ENCODE results near the gene TMEM171. TPM values are rescaled to one million over a fixed set of nuclear protein-coding genes. Genes with fewer than 3 reads are reported as not detected.
A peak's percentile ranks its signal among the peaks of the same experiment; 100 is the strongest.

TMEM171 gene
- total and polyA plus RNA-seq, 5 donors: not detected

- DNase-seq (no peak), ATAC-seq (no peak)
- intact Hi-C loops (cut with DNase I): no loop called here
- Histone ChIP-seq H3K4me3 (ENCODE audit: low read length) (no peak overlapping the region), H3K4me1 (ENCODE audit: control insufficient read depth, insufficient read depth, low read length) (no peaks in the 10 kb centered on the region), H3K27me3 (ENCODE audit: control insufficient read depth, insufficient read depth) (no peaks in the 10 kb centered on the region), H3K9me3 (ENCODE audit: control insufficient read depth, low read length) (no peaks in the 10 kb centered on the region), H3K27ac (ENCODE audit: low read length) (no peak overlapping the region)
Observed at GRCh38 chr5:73106335-73106734, 14.0 kb upstream of the TMEM171 start.

- no peak overlapping the region for H3K27ac ChIP-seq (ENCODE audit: low read length)
- ATAC-seq: no peak
- H3K27me3 ChIP-seq (ENCODE audit: control insufficient read depth, insufficient read depth): no peaks in the 10 kb centered on the region
- H3K9me3 ChIP-seq (ENCODE audit: control insufficient read depth, low read length): no peaks in the 10 kb centered on the region
- intact Hi-C loops (cut with DNase I): no loop called here
- H3K4me3 ChIP-seq (ENCODE audit: low read length): no peak overlapping the region
- H3K4me1 ChIP-seq (ENCODE audit: control insufficient read depth, insufficient read depth, low read length): no peaks in the 10 kb centered on the region
- DNase-seq: no peak
- WGBS: 88% methylated on average over 1 of the region's 1 CpG
Observed at GRCh38 chr5:73110190-73110589, 10.2 kb upstream of the TMEM171 start.

GRCh38 chr5:73111536-73111935 lies 8.8 kb upstream of the TMEM171 start:
- no peaks in the 10 kb centered on the region for H3K27me3 ChIP-seq (ENCODE audit: control insufficient read depth, insufficient read depth)
- 84% methylated on average over 1 of the region's 1 CpG for WGBS
- intact Hi-C loops (cut with DNase I): no loop called here
- H3K9me3 ChIP-seq (ENCODE audit: control insufficient read depth, low read length): no peaks in the 10 kb centered on the region
- no peak overlapping the region for H3K4me3 ChIP-seq (ENCODE audit: low read length)
- H3K27ac ChIP-seq (ENCODE audit: low read length): no peak overlapping the region
- DNase-seq: no peak
- no peak for ATAC-seq
- no peaks in the 10 kb centered on the region for H3K4me1 ChIP-seq (ENCODE audit: control insufficient read depth, insufficient read depth, low read length)

GRCh38 chr5:73112359-73112758 lies 8.0 kb upstream of the TMEM171 start:
- intact Hi-C loops (cut with DNase I): no loop called here
- no peaks in the 10 kb centered on the region for H3K27me3 ChIP-seq (ENCODE audit: control insufficient read depth, insufficient read depth)
- H3K4me3 ChIP-seq (ENCODE audit: low read length): no peak overlapping the region
- DNase-seq (no peak), ATAC-seq (no peak)
- H3K27ac ChIP-seq (ENCODE audit: low read length): no peak overlapping the region
- 77% methylated on average over 1 of the region's 1 CpG for WGBS
- no peaks in the 10 kb centered on the region for H3K4me1 ChIP-seq (ENCODE audit: control insufficient read depth, insufficient read depth, low read length)
- peaks cover under 1% of the 10 kb centered on the region for H3K9me3 ChIP-seq (ENCODE audit: control insufficient read depth, low read length)

- no peak overlapping the region for H3K27ac ChIP-seq (ENCODE audit: low read length)
- WGBS: 67% methylated on average over 3 of the region's 3 CpGs
- H3K4me3 ChIP-seq (ENCODE audit: low read length): no peak overlapping the region
- DNase-seq (no peak), ATAC-seq (no peak)
- H3K9me3 ChIP-seq (ENCODE audit: control insufficient read depth, low read length): peaks cover 2% of the 10 kb centered on the region
- H3K4me1 ChIP-seq (ENCODE audit: control insufficient read depth, insufficient read depth, low read length): no peaks in the 10 kb centered on the region
- intact Hi-C loops (cut with DNase I): no loop called here
- H3K27me3 ChIP-seq (ENCODE audit: control insufficient read depth, insufficient read depth): no peaks in the 10 kb centered on the region
Observed at GRCh38 chr5:73114044-73114688, 6.2 kb upstream of the TMEM171 start.

GRCh38 chr5:73115399-73116051 lies 4.8 kb upstream of the TMEM171 start:
- Histone ChIP-seq H3K4me1 (ENCODE audit: control insufficient read depth, insufficient read depth, low read length) (no peaks in the 10 kb centered on the region), H3K9me3 (ENCODE audit: control insufficient read depth, low read length) (peaks cover 2% of the 10 kb centered on the region), H3K4me3 (ENCODE audit: low read length) (no peak overlapping the region), H3K27ac (ENCODE audit: low read length) (no peak overlapping the region), H3K27me3 (ENCODE audit: control insufficient read depth, insufficient read depth) (no peaks in the 10 kb centered on the region)
- intact Hi-C loops (cut with DNase I): no loop called here
- DNase-seq (no peak), ATAC-seq (no peak)
- 54% methylated on average over 4 of the region's 4 CpGs for WGBS

GRCh38 chr5:73116506-73116905 lies 3.9 kb upstream of the TMEM171 start:
- Histone ChIP-seq H3K27ac (ENCODE audit: low read length) (no peak overlapping the region), H3K9me3 (ENCODE audit: control insufficient read depth, low read length) (peaks cover 2% of the 10 kb centered on the region), H3K4me3 (ENCODE audit: low read length) (no peak overlapping the region), H3K4me1 (ENCODE audit: control insufficient read depth, insufficient read depth, low read length) (no peaks in the 10 kb centered on the region), H3K27me3 (ENCODE audit: control insufficient read depth, insufficient read depth) (no peaks in the 10 kb centered on the region)
- no peak for DNase-seq
- intact Hi-C loops (cut with DNase I): no loop called here
- 69% methylated on average over 2 of the region's 2 CpGs for WGBS
- ATAC-seq: no peak

GRCh38 chr5:73117088-73117740 lies 3.2 kb upstream of the TMEM171 start:
- intact Hi-C loops (cut with DNase I): no loop called here
- no peaks in the 10 kb centered on the region for H3K27me3 ChIP-seq (ENCODE audit: control insufficient read depth, insufficient read depth)
- no peaks in the 10 kb centered on the region for H3K4me1 ChIP-seq (ENCODE audit: control insufficient read depth, insufficient read depth, low read length)
- ATAC-seq (peak in 1 of 2 donors; percentile 33), DNase-seq (peak in 2 of 3 donors; percentile 27 to 58)
- peaks cover 2% of the 10 kb centered on the region for H3K9me3 ChIP-seq (ENCODE audit: control insufficient read depth, low read length)
- H3K27ac ChIP-seq (ENCODE audit: low read length): no peak overlapping the region
- no peak overlapping the region for H3K4me3 ChIP-seq (ENCODE audit: low read length)
- WGBS: 75% methylated on average over 3 of the region's 3 CpGs

GRCh38 chr5:73118391-73118973 lies 1.9 kb upstream of the TMEM171 start:
- H3K27ac ChIP-seq (ENCODE audit: low read length): no peak overlapping the region
- whole genome bisulfite sequencing: 85% methylated on average over 5 of the region's 5 CpGs
- no peaks in the 10 kb centered on the region for H3K27me3 ChIP-seq (ENCODE audit: control insufficient read depth, insufficient read depth)
- DNase-seq: no peak
- ATAC-seq: no peak
- peaks cover 2% of the 10 kb centered on the region for H3K9me3 ChIP-seq (ENCODE audit: control insufficient read depth, low read length)
- H3K4me3 ChIP-seq (ENCODE audit: low read length): no peak overlapping the region
- intact Hi-C loops (cut with DNase I): no loop called here
- no peaks in the 10 kb centered on the region for H3K4me1 ChIP-seq (ENCODE audit: control insufficient read depth, insufficient read depth, low read length)

- H3K9me3 ChIP-seq (ENCODE audit: control insufficient read depth, low read length): peaks cover 2% of the 10 kb centered on the region
- WGBS: 34% methylated on average over 40 of the region's 40 CpGs
- ATAC-seq (peak in 1 of 2 donors; percentile 15), DNase-seq (no peak)
- intact Hi-C loops (cut with DNase I): no loop called here
- peak overlapping the region; percentile 42 for H3K4me3 ChIP-seq (ENCODE audit: low read length)
- H3K27ac ChIP-seq (ENCODE audit: low read length): no peak overlapping the region
- no peaks in the 10 kb centered on the region for H3K4me1 ChIP-seq (ENCODE audit: control insufficient read depth, insufficient read depth, low read length)
- no peaks in the 10 kb centered on the region for H3K27me3 ChIP-seq (ENCODE audit: control insufficient read depth, insufficient read depth)
Observed at GRCh38 chr5:73119451-73120157, 771 bp upstream of the TMEM171 start.

GRCh38 chr5:73121119-73121463 lies 716 bp downstream of the TMEM171 start:
- H3K9me3 ChIP-seq (ENCODE audit: control insufficient read depth, low read length): peaks cover 2% of the 10 kb centered on the region
- ATAC-seq (no peak), DNase-seq (no peak)
- H3K27me3 ChIP-seq (ENCODE audit: control insufficient read depth, insufficient read depth): no peaks in the 10 kb centered on the region
- H3K27ac ChIP-seq (ENCODE audit: low read length): no peak overlapping the region
- intact Hi-C loops (cut with DNase I): no loop called here
- peak overlapping the region; percentile 42 for H3K4me3 ChIP-seq (ENCODE audit: low read length)
- WGBS: 41% methylated on average over 6 of the region's 6 CpGs
- H3K4me1 ChIP-seq (ENCODE audit: control insufficient read depth, insufficient read depth, low read length): no peaks in the 10 kb centered on the region

Data from right cardiac atrium (tissue), 5 donors.